Neutrophil (primary cell): Measurements from ENCODE around the gene ASXL2.

ENCODE experiments used
- H3K27ac ChIP-seq: fragments of 200-600 bp; sonication (generic); 2 replicates; pipeline ENCODE4 v1.5.1; 2016; ENCODE audit warnings: mild to moderate bottlenecking, moderate library complexity
- H3K27me3 ChIP-seq: fragments of 200-600 bp; sonication (generic); 2 replicates; pipeline ENCODE4 v1.6.0; 2016; ENCODE audit warnings: mild to moderate bottlenecking
- H3K36me3 ChIP-seq: fragments of 200-600 bp; sonication (generic); 2 replicates; pipeline ENCODE4 v1.5.1; 2017
- H3K4me1 ChIP-seq, 2 experiments: fragments of 200-600 bp in 1 of 2; sonication (generic) in 1 of 2; 1 replicate in 1 of 2; 2 replicates in 1 of 2; pipeline versions ENCODE4 v1.5.1 to v1.6.1; 2013 to 2016; ENCODE audit warnings: low read depth in 1 of 2, low read length in 1 of 2, mild to moderate bottlenecking in 1 of 2, moderate library complexity in 1 of 2; ENCODE audit not compliant: control insufficient read depth in 1 of 2, insufficient read depth in 1 of 2
- H3K4me3 ChIP-seq, 2 experiments: fragments of 200-600 bp in 1 of 2; sonication (generic) in 1 of 2; 1 replicate in 1 of 2; 2 replicates in 1 of 2; pipeline ENCODE4 v1.5.1; 2013 to 2016; ENCODE audit warnings: low read depth in 1 of 2, low read length in 1 of 2, mild to moderate bottlenecking in 1 of 2, moderate library complexity in 1 of 2
- H3K9me3 ChIP-seq: fragments of 200-600 bp; sonication (generic); 2 replicates; pipeline ENCODE4 v1.5.1; 2016
- CTCF ChIP-seq: fragments of 200-600 bp; sonication (generic); IDR thresholded peaks from 2 replicates; pipeline ENCODE4 v1.5.1; 2016; ENCODE audit warnings: antibody characterized with exemption

Gene ASXL2

GRCh38 chr2:25894135-25894830 is 16.0 kb upstream of the ASXL2 start:
- Histone ChIP-seq H3K4me3 (no peak overlapping the region), H3K27ac (no peak overlapping the region), H3K36me3 (no peaks in the 10 kb centered on the region), H3K27me3 (no peaks in the 10 kb centered on the region), H3K4me1 (no peaks in the 10 kb centered on the region), H3K9me3 (no peaks in the 10 kb centered on the region)
- TF ChIP-seq CTCF, result no peak

GRCh38 chr2:25891672-25892071 is 13.4 kb upstream of the ASXL2 start:
- Histone ChIP-seq H3K27me3 (no peaks in the 10 kb centered on the region), H3K9me3 (no peaks in the 10 kb centered on the region), H3K4me1 (peaks cover 0 to 3% of the 10 kb centered on the region in 2 experiments), H3K4me3 (no peak overlapping the region), H3K27ac (no peak overlapping the region), H3K36me3 (no peaks in the 10 kb centered on the region)
- TF ChIP-seq CTCF, result no peak

GRCh38 chr2:25887624-25888242 is 9.4 kb upstream of the ASXL2 start:
- no peaks in the 10 kb centered on the region for H3K36me3 ChIP-seq
- H3K27me3 ChIP-seq, result no peaks in the 10 kb centered on the region
- H3K27ac ChIP-seq, result no peak overlapping the region
- H3K4me3 ChIP-seq, result no peak overlapping the region
- no peak for TF ChIP-seq CTCF
- peaks cover 0 to 3% of the 10 kb centered on the region in 2 experiments for H3K4me1 ChIP-seq
- H3K9me3 ChIP-seq, result no peaks in the 10 kb centered on the region

- H3K4me1 ChIP-seq, result peaks cover 0 to 3% of the 10 kb centered on the region in 2 experiments
- no peak overlapping the region for H3K4me3 ChIP-seq
- no peaks in the 10 kb centered on the region for H3K9me3 ChIP-seq
- no peaks in the 10 kb centered on the region for H3K36me3 ChIP-seq
- no peak for TF ChIP-seq CTCF
- H3K27ac ChIP-seq, result no peak overlapping the region
- H3K27me3 ChIP-seq, result no peaks in the 10 kb centered on the region
These were observed 7.6 kb upstream of the ASXL2 start for GRCh38 chr2:25885933-25886332.

GRCh38 chr2:25881764-25882163 is 3.5 kb upstream of the ASXL2 start:
- Histone ChIP-seq H3K9me3 (no peaks in the 10 kb centered on the region), H3K4me1 (peaks cover 13 to 16% of the 10 kb centered on the region in 2 experiments), H3K27ac (no peak overlapping the region), H3K4me3 (no peak overlapping the region), H3K36me3 (no peaks in the 10 kb centered on the region), H3K27me3 (no peaks in the 10 kb centered on the region)
- TF ChIP-seq CTCF, result no peak
